ENCODE measurements around the gene METTL17. TPM values are rescaled to one million over a fixed set of nuclear protein-coding genes. Genes with fewer than 3 reads are reported as not detected.

METTL17 gene
- total RNA-seq, 1 donor from 2014 or later: 81.5 TPM

DNA sequence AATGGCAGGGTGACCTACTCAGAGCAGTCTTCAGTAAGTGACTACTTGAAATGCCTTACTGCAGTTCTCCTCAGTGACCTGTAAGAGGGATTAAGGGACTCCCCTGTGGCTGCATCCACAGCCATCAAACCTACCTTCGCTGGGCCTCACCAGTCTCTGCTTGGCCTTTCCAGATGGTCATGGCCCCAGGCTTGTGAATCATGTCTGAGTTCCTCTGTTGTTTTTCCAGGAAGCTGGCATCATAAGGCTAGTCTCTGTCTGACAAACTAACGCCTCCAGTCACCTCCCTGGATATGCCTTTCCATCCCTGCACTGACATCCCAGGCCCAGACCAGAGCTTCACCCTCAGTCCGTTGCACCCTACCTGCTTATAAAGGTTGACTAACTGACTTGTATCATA lies 20.4 kb upstream of the METTL17 start:
- Mint-ChIP-seq H3K27ac (ENCODE audit: unreplicated experiment) (no peak overlapping the region), H3K4me1 (ENCODE audit: low read depth, unreplicated experiment) (no peaks in the 10 kb centered on the region), H3K36me3 (ENCODE audit: unreplicated experiment) (no peaks in the 10 kb centered on the region), H3K27me3 (ENCODE audit: unreplicated experiment) (peaks cover 5% of the 10 kb centered on the region), H3K4me3 (ENCODE audit: unreplicated experiment) (no peak overlapping the region), H3K9me3 (ENCODE audit: unreplicated experiment) (peaks cover 2% of the 10 kb centered on the region)
- TF ChIP-seq CTCF (IDR thresholded peaks at IDR 0.05; ENCODE audit: partially characterized antibody, unreplicated experiment): no peak
- DNase-seq: no peak

DNA sequence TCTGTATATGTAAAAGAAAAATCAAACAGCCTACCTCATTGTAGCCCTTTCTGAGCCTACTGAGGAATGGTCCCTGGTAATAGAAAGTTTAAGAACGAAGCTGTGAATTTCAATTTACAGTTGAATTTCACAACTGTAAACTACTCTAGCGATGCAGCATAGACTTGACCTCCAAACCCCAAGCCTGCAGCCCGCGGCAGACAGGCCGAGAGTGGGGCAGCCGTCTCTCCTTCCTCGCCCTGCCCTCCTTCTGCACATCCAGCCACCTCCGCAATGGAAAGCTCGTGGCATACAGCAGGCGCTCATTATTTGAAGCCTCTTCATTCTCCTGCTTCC lies 19.2 kb upstream of the METTL17 start:
- TF ChIP-seq CTCF (IDR thresholded peaks at IDR 0.05; ENCODE audit: partially characterized antibody, unreplicated experiment): no peak
- Mint-ChIP-seq H3K27ac (ENCODE audit: unreplicated experiment) (peak overlapping the region; percentile 43), H3K9me3 (ENCODE audit: unreplicated experiment) (peaks cover 2% of the 10 kb centered on the region), H3K4me3 (ENCODE audit: unreplicated experiment) (peak overlapping the region; percentile 97), H3K4me1 (ENCODE audit: low read depth, unreplicated experiment) (no peaks in the 10 kb centered on the region), H3K36me3 (ENCODE audit: unreplicated experiment) (no peaks in the 10 kb centered on the region), H3K27me3 (ENCODE audit: unreplicated experiment) (peaks cover 5% of the 10 kb centered on the region)
- DNase-seq: no peak

GRCh38 chr14:20970983-20971704 lies 18.6 kb upstream of the METTL17 start:
- Mint-ChIP-seq H3K9me3 (ENCODE audit: unreplicated experiment) (peaks cover 2% of the 10 kb centered on the region), H3K4me3 (ENCODE audit: unreplicated experiment) (peak overlapping the region; percentile 97), H3K36me3 (ENCODE audit: unreplicated experiment) (no peaks in the 10 kb centered on the region), H3K4me1 (ENCODE audit: low read depth, unreplicated experiment) (no peaks in the 10 kb centered on the region), H3K27ac (ENCODE audit: unreplicated experiment) (peak overlapping the region; percentile 89), H3K27me3 (ENCODE audit: unreplicated experiment) (peaks cover 5% of the 10 kb centered on the region)
- TF ChIP-seq CTCF (IDR thresholded peaks at IDR 0.05; ENCODE audit: partially characterized antibody, unreplicated experiment): peak; percentile 88
- peak; percentile 91 for DNase-seq

DNA sequence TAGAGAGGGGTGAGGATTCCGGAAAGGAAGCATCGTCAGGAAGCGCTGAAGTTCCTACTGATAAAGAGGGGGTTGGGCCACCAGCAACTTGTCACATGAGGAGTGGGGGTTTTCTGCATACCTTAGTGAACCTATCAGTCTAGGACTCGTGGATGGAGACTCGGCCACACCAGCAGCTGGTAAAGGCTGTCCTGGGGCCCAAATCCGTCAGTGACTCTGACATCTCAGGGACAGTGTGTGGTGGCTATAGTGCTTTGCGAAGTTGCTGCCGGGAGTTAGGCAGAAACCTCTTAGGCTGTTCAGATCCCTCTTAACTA lies 18.1 kb upstream of the METTL17 start:
- no peaks in the 10 kb centered on the region for H3K36me3 Mint-ChIP-seq (ENCODE audit: unreplicated experiment)
- peak overlapping the region; percentile 97 for H3K4me3 Mint-ChIP-seq (ENCODE audit: unreplicated experiment)
- no peaks in the 10 kb centered on the region for H3K4me1 Mint-ChIP-seq (ENCODE audit: low read depth, unreplicated experiment)
- H3K27me3 Mint-ChIP-seq (ENCODE audit: unreplicated experiment): peaks cover 5% of the 10 kb centered on the region
- H3K9me3 Mint-ChIP-seq (ENCODE audit: unreplicated experiment): peaks cover 2% of the 10 kb centered on the region
- no peak for DNase-seq
- H3K27ac Mint-ChIP-seq (ENCODE audit: unreplicated experiment): no peak overlapping the region
- no peak for TF ChIP-seq CTCF (IDR thresholded peaks at IDR 0.05; ENCODE audit: partially characterized antibody, unreplicated experiment)

- Mint-ChIP-seq H3K27ac (ENCODE audit: unreplicated experiment) (no peak overlapping the region), H3K9me3 (ENCODE audit: unreplicated experiment) (peaks cover 2% of the 10 kb centered on the region), H3K27me3 (ENCODE audit: unreplicated experiment) (peaks cover 2% of the 10 kb centered on the region), H3K4me3 (ENCODE audit: unreplicated experiment) (no peak overlapping the region), H3K36me3 (ENCODE audit: unreplicated experiment) (no peaks in the 10 kb centered on the region), H3K4me1 (ENCODE audit: low read depth, unreplicated experiment) (no peaks in the 10 kb centered on the region)
- no peak for TF ChIP-seq CTCF (IDR thresholded peaks at IDR 0.05; ENCODE audit: partially characterized antibody, unreplicated experiment)
- DNase-seq: no peak
Measured at GRCh38 chr14:20973501-20973900, 16.3 kb upstream of the METTL17 start.
